ENCODE measurements around the gene PLTP. TPM values are rescaled to one million over a fixed set of nuclear protein-coding genes. Genes with fewer than 3 reads are reported as not detected.

Gene PLTP
- total and polyA plus RNA-seq, 2 of the 13 experiments (the other 11 are each of a cell fraction or from before 2014, with no cell fraction given), result 16.9 to 28.6 TPM

- no peak for TF ChIP-seq KLF11 (CRISPR knock-in tag; IDR thresholded peaks at IDR 0.05)
- 0 out of 2 replicates have a peak, but pooled peaks have one; percentile 29 for TF ChIP-seq ZNF547 (CRISPR knock-in tag; IDR thresholded peaks at IDR 0.05)
- TF ChIP-seq ZNF234 (CRISPR knock-in tag; conservative IDR thresholded peaks at IDR 0.05), result no peak
- TF ChIP-seq PCBP1 (IDR thresholded peaks at IDR 0.05; ENCODE audit: borderline replicate concordance, low read depth, low read length), result 0 out of 2 replicates have a peak, but pooled peaks have one; percentile 23
- no peak for TF ChIP-seq ZNF496 (CRISPR knock-in tag; IDR thresholded peaks at IDR 0.05; ENCODE audit: insufficient replicate concordance)
- TF ChIP-seq ZNF10 (CRISPR knock-in tag; IDR thresholded peaks at IDR 0.05; ENCODE audit: borderline replicate concordance, low read depth), result no peak
- peak in 1 of 2 experiments; percentile 34; a peak in 2 of 4 replicates for TF ChIP-seq POLR2A (IDR thresholded peaks at IDR 0.05; ENCODE audit: insufficient read depth in 1 of 2, low read depth in 2 of 2, low read length in 2 of 2)
- no peak; the same call in 1 of the 2 replicates for TF ChIP-seq CTCF (CRISPR knock-in tag; IDR thresholded peaks at IDR 0.05)
- 0 out of 2 replicates have a peak, but pooled peaks have one; percentile 37 for TF ChIP-seq BATF2 (CRISPR knock-in tag; IDR thresholded peaks at IDR 0.05)
- TF ChIP-seq ZNF790 (CRISPR knock-in tag; IDR thresholded peaks at IDR 0.05; ENCODE audit: borderline replicate concordance), result no peak
- no peak for TF ChIP-seq FOSL2 (CRISPR knock-in tag; IDR thresholded peaks at IDR 0.05)
- 0 out of 2 replicates have a peak, but pooled peaks have one; percentile 6 for TF ChIP-seq GFI1 (CRISPR knock-in tag; IDR thresholded peaks at IDR 0.05; ENCODE audit: borderline replicate concordance)
- no peak for TF ChIP-seq RXRB (CRISPR knock-in tag; IDR thresholded peaks at IDR 0.05; ENCODE audit: borderline replicate concordance)
- TF ChIP-seq ZFP1 (CRISPR knock-in tag; IDR thresholded peaks at IDR 0.05), result no peak
- TF ChIP-seq ADNP (CRISPR knock-in tag; IDR thresholded peaks at IDR 0.05), result peak; percentile 48; the same call in 1 of the 2 replicates
- no peak for TF ChIP-seq ZFP36L1 (CRISPR knock-in tag; IDR thresholded peaks at IDR 0.05)
- TF ChIP-seq MAZ (IDR thresholded peaks at IDR 0.05; ENCODE audit: borderline replicate concordance, low read depth, low read length), result no peak
- TF ChIP-seq MAZ (CRISPR knock-in tag; IDR thresholded peaks at IDR 0.05; ENCODE audit: low read depth), result no peak
- peak; percentile 53; the same call in 1 of the 2 replicates for TF ChIP-seq ZNF350 (CRISPR knock-in tag; IDR thresholded peaks at IDR 0.05; ENCODE audit: borderline replicate concordance, low read depth)
- TF ChIP-seq POGZ (CRISPR knock-in tag; IDR thresholded peaks at IDR 0.05), result no peak
- TF ChIP-seq HCFC1 (IDR thresholded peaks at IDR 0.05; ENCODE audit: low read depth, low read length), result no peak
- no peak for TF ChIP-seq ZMAT3 (CRISPR knock-in tag; conservative IDR thresholded peaks at IDR 0.05)
- peak; percentile 22; the same call in 1 of the 2 replicates for TF ChIP-seq UBTF (CRISPR knock-in tag; IDR thresholded peaks at IDR 0.05)
- no peak for TF ChIP-seq ZNF432 (CRISPR knock-in tag; IDR thresholded peaks at IDR 0.05; ENCODE audit: borderline replicate concordance)
- peak; percentile 20 for TF ChIP-seq HNRNPLL (IDR thresholded peaks at IDR 0.05; ENCODE audit: low read depth, low read length, poor library complexity, severe bottlenecking)
- no peak for TF ChIP-seq ZNF20 (CRISPR knock-in tag; IDR thresholded peaks at IDR 0.05)
Measured at GRCh38 chr20:45904583-45905504, 7.1 kb downstream of the PLTP start (continued).

All from HepG2 (cell line).